Posterior vena cava (tissue), 2 donors: ENCODE results near the gene DGCR8. TPM values are rescaled to one million over a fixed set of nuclear protein-coding genes. Genes with fewer than 3 reads are reported as not detected.
"Not testable (repeated sequence)": the region's sequence is repeated elsewhere in the genome, so short reads cannot be mapped to it uniquely, and the experiment has no call there.

Source experiments
- DNase-seq: peaks from one replicate; pipeline ENCODE4 v3.0.0-alpha.2; 2020; ENCODE audit warnings: low spot score
- intact Hi-C, 2 donors: fragments of 100-400 bp; cut with DNase I; formaldehyde crosslinking; loops; one replicate each; pipeline versions ENCODE4 v1.14.1 to v1.14.2; 2022 to 2023
- microRNA-seq, 2 donors: library from miRNA; unstranded; fragments of <30 nt; microRNA quantifications; one replicate each; pipeline ENCODE4 v1.2.0, GENCODE V29; 2020 to 2021; ENCODE audit warnings: borderline microRNAs expressed in 2 of 2
- total RNA-seq, 2 donors: library from RNA; stranded (reverse); fragmentation: NEBNext Ultra II Directional; extraction: Animal tissue kit (Norgen Biotek cat#: 25700); gene quantifications; one replicate each; pipeline ENCODE4 v1.2.1, GENCODE V29; 2021
- donor health status: DM: yes; HTN: yes; CAD: no.
- donor health status: DM: yes; HTN: yes; CAD: no.

Gene DGCR8
- total RNA-seq, 2 donors from 2014 or later, result 24.3 to 25.2 TPM

DNA sequence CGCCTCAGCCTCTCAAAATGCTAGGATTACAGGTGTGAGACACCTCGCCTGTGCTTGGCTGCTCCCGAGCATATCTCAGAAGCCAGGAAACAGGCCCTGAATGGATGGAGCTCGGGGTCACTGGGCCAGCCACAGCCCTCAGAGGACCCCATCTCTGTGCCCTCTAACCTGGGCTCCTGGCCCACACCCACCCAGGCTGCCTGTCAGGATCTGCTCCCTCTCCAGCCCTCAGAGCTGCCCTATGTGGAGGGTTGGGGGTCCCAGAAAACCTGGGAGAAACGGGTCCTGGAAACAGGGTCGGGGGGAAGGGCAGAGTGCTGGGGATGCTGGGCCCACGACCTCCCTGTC, 76.0 kb downstream of the DGCR8 start:
- no peak for DNase-seq
- intact Hi-C loops, result loop anchor here in 1 of 2 donors (2.0 to 5.0 kb wide), 2 partner anchors 111 to 129 kb away; partner anchors contain the start of gene RTN4R

DNA sequence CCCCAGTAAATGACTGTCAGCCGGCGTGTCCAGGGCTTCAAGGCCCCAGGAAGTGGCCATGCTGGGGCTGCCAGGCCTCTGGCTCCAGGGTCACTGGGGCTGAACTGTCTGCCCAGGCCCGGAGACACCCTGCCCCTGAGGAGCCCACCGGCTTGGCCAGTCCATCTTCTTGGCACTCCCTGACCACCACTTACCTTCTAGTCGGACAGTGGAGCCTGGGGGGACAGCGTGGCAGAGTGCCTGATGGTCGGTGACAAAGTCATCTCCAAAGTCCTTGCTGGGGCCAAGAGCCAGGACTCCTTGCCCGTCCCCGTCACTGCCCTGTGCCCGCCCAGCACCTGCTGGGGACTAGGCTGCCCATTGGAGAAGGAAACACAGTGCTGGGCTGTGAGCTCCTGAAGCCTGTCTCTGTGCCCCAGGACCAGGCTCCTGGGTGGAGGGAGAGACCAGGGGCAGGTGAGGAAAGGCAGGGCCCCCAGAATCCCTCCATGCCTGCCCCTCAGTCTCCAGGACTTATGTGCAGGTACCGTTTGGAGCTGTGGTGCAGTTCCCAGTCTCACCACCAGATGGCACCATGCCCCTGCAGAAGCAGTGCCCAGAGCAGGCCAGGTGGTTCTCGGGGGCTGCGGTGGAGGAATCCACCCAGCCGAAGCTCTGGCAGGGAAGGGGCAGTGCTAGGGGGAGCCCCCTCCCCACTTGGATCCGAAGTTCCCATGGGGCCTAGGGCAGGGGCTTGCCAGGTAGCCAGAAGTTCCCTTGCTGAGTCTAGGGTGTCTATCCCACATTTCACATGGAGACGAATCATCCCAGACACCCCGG, 76.8 kb downstream of the DGCR8 start:
- DNase-seq, result peak; percentile 94
- intact Hi-C loops, result loop anchor here in 1 of 2 donors (2.0 to 5.0 kb wide), 2 partner anchors 110 to 128 kb away; partner anchors contain the start of gene RTN4R

DNA sequence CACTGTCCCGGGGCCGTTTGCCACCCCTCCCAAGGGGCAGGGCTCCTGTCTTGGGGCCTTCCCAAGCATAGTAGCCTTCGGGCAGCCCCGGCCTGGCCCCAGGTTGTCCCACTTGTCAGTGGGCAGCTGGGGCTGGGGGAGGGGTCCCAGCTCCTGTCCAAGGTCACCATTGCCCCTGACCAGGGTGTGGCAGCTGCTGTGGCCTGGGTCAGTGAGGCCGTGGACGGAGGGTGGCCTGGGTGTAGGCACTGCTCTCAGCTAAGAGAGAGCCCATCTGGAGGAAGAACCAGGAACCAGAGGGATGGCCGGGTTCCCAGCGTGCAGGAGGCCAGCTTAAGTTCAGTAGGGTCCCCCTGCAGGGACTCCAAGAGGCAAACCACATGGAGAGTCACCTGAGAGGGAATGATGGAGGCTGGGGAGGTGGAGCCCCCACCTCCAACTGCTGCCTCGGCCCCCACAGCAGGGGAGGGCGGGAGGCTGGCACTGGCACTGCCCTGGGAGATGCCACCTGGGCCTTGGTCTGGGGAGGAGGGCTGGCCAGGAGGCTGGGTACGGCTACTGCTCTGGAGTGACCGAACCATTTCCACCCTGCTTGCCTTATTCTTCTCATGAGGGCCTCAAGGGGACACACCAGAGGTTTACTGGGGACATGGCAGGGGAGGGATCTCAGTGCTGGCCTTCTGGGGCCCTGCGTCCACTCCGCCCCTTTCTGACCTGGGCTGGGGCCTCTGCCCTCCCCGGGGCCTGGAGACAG, 77.6 kb downstream of the DGCR8 start:
- intact Hi-C loops, result loop anchor here (2.0 to 5.0 kb wide), 2 partner anchors 110 to 127 kb away; partner anchors contain the start of gene RTN4R (in 1 of the 2)

GRCh38 chr22:20158391-20159036, 78.5 kb downstream of the DGCR8 start:
- intact Hi-C loops, result loop anchor here (2.0 to 5.0 kb wide), 2 partner anchors 109 to 126 kb away; partner anchors contain the start of gene RTN4R (in 1 of the 2)
- no peak for DNase-seq

More for the DNA sequence above, 77.6 kb downstream of the DGCR8 start:
- no peak for DNase-seq

DNA sequence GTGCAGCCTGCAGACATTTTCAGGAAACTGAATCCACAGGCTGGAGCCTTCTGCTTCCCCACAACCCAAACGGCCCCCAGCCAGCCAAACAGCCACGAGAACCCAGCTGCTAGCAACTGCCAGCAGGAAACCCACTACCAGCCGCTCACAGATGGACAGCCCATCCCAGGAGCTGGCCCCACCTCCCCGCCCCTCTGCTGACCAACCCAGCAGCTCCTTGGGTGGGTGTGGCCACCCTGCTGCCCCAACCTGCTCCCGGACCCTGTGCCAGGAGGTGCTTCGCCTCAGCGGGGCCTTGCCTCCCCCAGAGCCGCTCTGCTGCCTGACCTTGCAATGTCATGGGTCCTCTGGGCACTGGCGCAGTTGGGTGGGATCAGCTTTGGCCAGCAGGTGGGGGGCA, 79.0 kb downstream of the DGCR8 start:
- no peak for DNase-seq
- intact Hi-C loops, result loop anchor here (2.0 to 5.0 kb wide), 2 partner anchors 108 to 126 kb away; partner anchors contain the start of gene RTN4R (in 1 of the 2)

DNA sequence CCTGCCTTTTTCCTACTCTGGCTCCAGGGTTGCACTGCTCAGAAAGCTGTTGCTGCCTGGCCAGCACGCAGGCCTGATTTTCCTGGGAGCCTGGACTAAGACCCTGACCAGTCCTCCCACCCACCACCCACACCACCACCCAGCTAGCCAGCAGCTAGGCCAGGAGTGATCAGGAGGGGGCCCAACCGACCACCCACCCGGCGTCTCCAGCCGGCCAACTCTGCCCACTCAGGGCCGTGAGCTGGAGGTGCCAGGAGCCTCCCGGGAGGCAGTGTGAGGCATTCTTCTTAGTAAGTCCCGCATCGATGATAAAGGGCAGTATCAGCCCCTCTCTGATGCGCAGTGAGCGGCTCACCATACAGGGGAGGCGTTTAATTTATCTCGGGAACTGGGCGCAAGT, 79.5 kb downstream of the DGCR8 start:
- intact Hi-C loops, result loop anchor here (2.0 to 5.0 kb wide), 2 partner anchors 108 to 125 kb away; partner anchors contain the start of gene RTN4R (in 1 of the 2)
- not testable (repeated sequence) for DNase-seq

DNA sequence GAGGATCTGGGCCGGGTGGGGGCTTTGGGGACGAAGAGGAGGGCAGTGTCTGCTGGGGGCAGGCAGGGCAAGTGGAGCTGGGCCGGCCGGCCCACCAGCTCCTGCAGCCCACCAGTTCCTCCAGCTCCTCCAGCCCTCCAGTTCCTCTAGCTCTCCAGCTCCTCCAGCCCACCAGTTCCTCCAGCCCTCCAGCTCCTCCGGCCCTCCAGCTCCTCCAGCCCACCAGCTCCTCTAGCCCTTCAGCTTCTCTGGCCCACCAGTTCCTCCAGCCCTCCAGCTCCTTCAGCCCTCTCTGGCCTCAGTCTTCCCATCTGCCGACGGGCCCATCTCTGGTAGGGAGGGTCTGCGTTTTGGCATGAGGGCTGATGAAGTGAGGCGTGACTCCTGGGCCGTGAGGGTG, 80.0 kb downstream of the DGCR8 start:
- intact Hi-C loops, result no loop called here
- DNase-seq, result no peak

Small RNA genes within 50 kb of the gene (microRNA-seq; reads per million reads assigned to microRNA genes)
- gene MIR185, result 71.5 to 834 reads per million in 2 donors
- 0.32 to 0.52 reads per million in 2 donors for gene MIR6816

Other genes with a start within 250 kb of the DGCR8 start
- gene GNB1L, start 225.4 kb upstream of the DGCR8 start, total RNA-seq, result 1 to 10 TPM; 3.6 to 3.9 TPM
- 1 to 10 TPM; 7.6 to 8.6 TPM for gene RTL10, start 225.4 kb upstream of the DGCR8 start, total RNA-seq
- 10 to 100 TPM; 81.7 to 95.4 TPM for gene COMT, start 138.5 kb upstream of the DGCR8 start, total RNA-seq
- gene TXNRD2, start 138.4 kb upstream of the DGCR8 start, total RNA-seq, result 10 to 100 TPM; 13.9 to 19.2 TPM
- gene ARVCF, start 63.4 kb upstream of the DGCR8 start, total RNA-seq, result 10 to 100 TPM; 20.1 to 21.3 TPM
- gene TANGO2, start 59.1 kb upstream of the DGCR8 start, total RNA-seq, result 10 to 100 TPM; 28.4 to 31.1 TPM
- 10 to 100 TPM; 57.0 to 61.6 TPM for gene RANBP1, start 35.9 kb downstream of the DGCR8 start, total RNA-seq
- 10 to 100 TPM; 25.7 to 37.7 TPM for gene TRMT2A, start 37.0 kb downstream of the DGCR8 start, total RNA-seq
- 10 to 100 TPM; 45.6 to 46.3 TPM for gene ZDHHC8, start 51.6 kb downstream of the DGCR8 start, total RNA-seq
- gene CCDC188, start 70.8 kb downstream of the DGCR8 start, total RNA-seq, result 1 to 10 TPM in 1 of 2 donors, under 1 TPM in 1; 1.00 to 2.5 TPM
- under 1 TPM; 0.19 to 0.76 TPM for gene RTN4R, start 188.1 kb downstream of the DGCR8 start, total RNA-seq
- gene DGCR6L, start 239.8 kb downstream of the DGCR8 start, total RNA-seq, result 10 to 100 TPM; 25.7 to 27.1 TPM